Measurements from ENCODE around the gene POC1B.
A peak's percentile ranks its signal among the peaks of the same experiment; 100 is the strongest.

Gene POC1B

GRCh38 chr12:89544022-89544421 is 18.2 kb upstream of the POC1B start:
- ChIA-PET CTCF (interaction anchor here (1.0 to 1.4 kb wide), 2 partner anchors 14 to 159 kb away, joined by 3 read pairs; no protein-coding TSS in a partner anchor), POLR2A (interaction anchor here (1.1 kb wide), 1 partner anchor 165 kb away, joined by 4 read pairs; no protein-coding TSS in a partner anchor)
- DNase-seq (ENCODE audit: extremely low spot score): no peak
- TF ChIP-seq L3MBTL2 (conservative IDR thresholded peaks at IDR 0.05) (no peak), FOXA1 (IDR thresholded peaks at IDR 0.05) (no peak), SUZ12 (IDR thresholded peaks at IDR 0.05) (no peak), SP1 (IDR thresholded peaks at IDR 0.05) (no peak), ELF4 (IDR thresholded peaks at IDR 0.05) (no peak), ARNT (IDR thresholded peaks at IDR 0.05) (no peak), FOXK2 (IDR thresholded peaks at IDR 0.05) (no peak), FOXM1 (IDR thresholded peaks at IDR 0.05; ENCODE audit: borderline replicate concordance) (no peak), LEF1 (IDR thresholded peaks at IDR 0.05; ENCODE audit: borderline replicate concordance) (no peak), ZNF384 (IDR thresholded peaks at IDR 0.05) (no peak), PKNOX1 (IDR thresholded peaks at IDR 0.05) (no peak), HDGF (IDR thresholded peaks at IDR 0.05; ENCODE audit: borderline replicate concordance) (no peak), NFRKB (IDR thresholded peaks at IDR 0.05) (no peak)

GRCh38 chr12:89542912-89543592 is 17.2 kb upstream of the POC1B start:
- POLR2A ChIA-PET: interaction anchor here (1.1 kb wide), 1 partner anchor 166 kb away, joined by 4 read pairs; no protein-coding TSS in a partner anchor

GRCh38 chr12:89542236-89542635 is 16.4 kb upstream of the POC1B start:
- POLR2A ChIA-PET: no interaction called here
- no peak for DNase-seq (ENCODE audit: extremely low spot score)
- CTCF ChIA-PET: interaction anchor here (0.6 to 0.9 kb wide), 2 partner anchors 541 to 558 kb away, joined by 3 read pairs; no protein-coding TSS in a partner anchor
- TF ChIP-seq L3MBTL2 (conservative IDR thresholded peaks at IDR 0.05): no peak
- TF ChIP-seq CTBP1 (IDR thresholded peaks at IDR 0.05; ENCODE audit: borderline replicate concordance): no peak
- TF ChIP-seq ELF4 (IDR thresholded peaks at IDR 0.05): no peak
- TF ChIP-seq PKNOX1 (IDR thresholded peaks at IDR 0.05): no peak
- TF ChIP-seq HDGF (IDR thresholded peaks at IDR 0.05; ENCODE audit: borderline replicate concordance): no peak
- TF ChIP-seq ZNF384 (IDR thresholded peaks at IDR 0.05): no peak
- TF ChIP-seq FOXA1 (IDR thresholded peaks at IDR 0.05): no peak
- TF ChIP-seq BHLHE40 (IDR thresholded peaks at IDR 0.05; ENCODE audit: borderline replicate concordance): no peak
- TF ChIP-seq TARDBP (IDR thresholded peaks at IDR 0.05): no peak
- TF ChIP-seq NFRKB (IDR thresholded peaks at IDR 0.05): no peak

More at GRCh38 chr12:89542912-89543592, 17.2 kb upstream of the POC1B start:
- DNase-seq (ENCODE audit: extremely low spot score): peak; percentile 77
- TF ChIP-seq NFRKB (IDR thresholded peaks at IDR 0.05) (no peak), HDGF (IDR thresholded peaks at IDR 0.05; ENCODE audit: borderline replicate concordance) (no peak), PKNOX1 (IDR thresholded peaks at IDR 0.05) (no peak), CTBP1 (IDR thresholded peaks at IDR 0.05; ENCODE audit: borderline replicate concordance) (no peak), ELF4 (IDR thresholded peaks at IDR 0.05) (no peak), FOXM1 (IDR thresholded peaks at IDR 0.05; ENCODE audit: borderline replicate concordance) (no peak), ARNT (IDR thresholded peaks at IDR 0.05) (no peak), FOXK2 (IDR thresholded peaks at IDR 0.05) (no peak), LEF1 (IDR thresholded peaks at IDR 0.05; ENCODE audit: borderline replicate concordance) (no peak), BHLHE40 (IDR thresholded peaks at IDR 0.05; ENCODE audit: borderline replicate concordance) (no peak), L3MBTL2 (conservative IDR thresholded peaks at IDR 0.05) (no peak), SUZ12 (IDR thresholded peaks at IDR 0.05) (no peak), FOXA1 (IDR thresholded peaks at IDR 0.05) (no peak), SP1 (IDR thresholded peaks at IDR 0.05) (no peak), TARDBP (IDR thresholded peaks at IDR 0.05) (no peak), ZNF384 (IDR thresholded peaks at IDR 0.05) (no peak)
- CTCF ChIA-PET: interaction anchor here (0.6 to 1.4 kb wide), 5 partner anchors 23 to 557 kb away, joined by 3 to 4 read pairs (median 3); no protein-coding TSS in a partner anchor

- no peak for DNase-seq (ENCODE audit: extremely low spot score)
- ChIA-PET POLR2A (no interaction called here), CTCF (no interaction called here)
- TF ChIP-seq L3MBTL2 (conservative IDR thresholded peaks at IDR 0.05): no peak
- TF ChIP-seq SUZ12 (IDR thresholded peaks at IDR 0.05): no peak
- TF ChIP-seq ELF4 (IDR thresholded peaks at IDR 0.05): no peak
- no peak for TF ChIP-seq PKNOX1 (IDR thresholded peaks at IDR 0.05)
- TF ChIP-seq NFRKB (IDR thresholded peaks at IDR 0.05): no peak
- TF ChIP-seq FOXA1 (IDR thresholded peaks at IDR 0.05): no peak
- TF ChIP-seq ARNT (IDR thresholded peaks at IDR 0.05): no peak
- TF ChIP-seq SP1 (IDR thresholded peaks at IDR 0.05): no peak
- no peak for TF ChIP-seq TARDBP (IDR thresholded peaks at IDR 0.05)
- TF ChIP-seq BHLHE40 (IDR thresholded peaks at IDR 0.05; ENCODE audit: borderline replicate concordance): no peak
- no peak for TF ChIP-seq LEF1 (IDR thresholded peaks at IDR 0.05; ENCODE audit: borderline replicate concordance)
- no peak for TF ChIP-seq FOXM1 (IDR thresholded peaks at IDR 0.05; ENCODE audit: borderline replicate concordance)
- TF ChIP-seq CTBP1 (IDR thresholded peaks at IDR 0.05; ENCODE audit: borderline replicate concordance): no peak
- TF ChIP-seq FOXK2 (IDR thresholded peaks at IDR 0.05): no peak
- TF ChIP-seq ZNF384 (IDR thresholded peaks at IDR 0.05): no peak
- no peak for TF ChIP-seq HDGF (IDR thresholded peaks at IDR 0.05; ENCODE audit: borderline replicate concordance)
Measured at GRCh38 chr12:89540586-89540985, 14.7 kb upstream of the POC1B start.
